KMS-11 (cell line): ENCODE results near the gene WFDC5.

Experiments used
- H2AFZ ChIP-seq: fragments of 200-600 bp; sonication (generic); 2 replicates; pipeline ENCODE4 v1.6.1; 2016; ENCODE audit warnings: antibody characterized with exemption, mixed run types, low read depth
- H3K27ac ChIP-seq: fragments of 200-600 bp; sonication (generic); 2 replicates; pipeline ENCODE4 v1.6.1; 2016; ENCODE audit warnings: mild to moderate bottlenecking, mixed run types
- H3K27me3 ChIP-seq: fragments of 200-600 bp; sonication (generic); 2 replicates; pipeline ENCODE4 v1.6.1; 2017; ENCODE audit warnings: mild to moderate bottlenecking, low read depth, mixed run types, moderate library complexity; ENCODE audit not compliant: insufficient read depth
- H3K36me3 ChIP-seq: fragments of 200-600 bp; sonication (generic); 2 replicates; pipeline ENCODE4 v1.6.1; 2017; ENCODE audit warnings: mild to moderate bottlenecking, mixed run types; ENCODE audit not compliant: insufficient read depth
- H3K4me1 ChIP-seq: fragments of 200-600 bp; sonication (generic); 2 replicates; pipeline ENCODE4 v1.6.1; 2016; ENCODE audit warnings: mild to moderate bottlenecking, low read depth, mixed run types; ENCODE audit not compliant: poor library complexity, severe bottlenecking
- H3K4me2 ChIP-seq: fragments of 200-600 bp; sonication (generic); 2 replicates; pipeline ENCODE4 v1.7.0; 2016; ENCODE audit warnings: mild to moderate bottlenecking, mixed run types
- H3K4me3 ChIP-seq: fragments of 200-600 bp; sonication (generic); IDR thresholded peaks from 2 replicates; pipeline ENCODE4 v1.6.1; 2017; ENCODE audit warnings: low read depth, low read length, mixed read lengths; ENCODE audit not compliant: insufficient read depth
- H3K79me2 ChIP-seq: fragments of 200-600 bp; sonication (generic); 2 replicates; pipeline ENCODE4 v1.6.1; 2016; ENCODE audit warnings: low read depth, mixed run types; ENCODE audit not compliant: insufficient read depth
- H3K9ac ChIP-seq: fragments of 200-600 bp; sonication (generic); 2 replicates; pipeline ENCODE4 v1.6.1; 2016; ENCODE audit warnings: mild to moderate bottlenecking, mixed run types
- H4K20me1 ChIP-seq: fragments of 200-600 bp; sonication (generic); 2 replicates; pipeline ENCODE4 v1.6.1; 2016; ENCODE audit warnings: mild to moderate bottlenecking, mixed run types; ENCODE audit not compliant: insufficient read depth
- TF ChIP-seq, protein P1 (sequence below): fragments of 200-600 bp; sonication (generic); conservative IDR thresholded peaks from 2 replicates; pipeline ENCODE4 v1.6.1; 2017; ENCODE audit warnings: low read depth, mild to moderate bottlenecking, antibody characterized with exemption, low read length, moderate library complexity, mixed read lengths

WFDC5 gene

DNA sequence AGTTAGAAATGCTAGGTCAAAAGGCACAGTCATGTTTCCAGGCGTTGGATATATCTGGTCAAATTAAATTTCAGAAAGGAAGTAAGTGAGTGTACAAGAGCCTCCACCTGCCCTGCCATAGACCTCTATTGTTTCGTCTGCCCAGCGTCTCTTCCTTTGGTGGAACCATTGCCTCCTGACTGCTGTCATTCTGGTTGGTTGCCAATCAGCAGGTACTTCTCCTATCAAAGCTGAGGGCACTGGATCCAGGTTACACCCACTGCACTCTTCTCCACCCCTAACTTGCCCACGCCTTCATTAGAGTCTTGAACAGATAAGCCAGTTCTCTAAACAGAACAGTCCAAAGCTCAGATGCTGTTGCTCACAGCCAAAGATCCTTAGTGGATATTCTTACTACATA, 2.6 kb upstream of the WFDC5 start:
- no peak overlapping the region for H3K27ac ChIP-seq

DNA sequence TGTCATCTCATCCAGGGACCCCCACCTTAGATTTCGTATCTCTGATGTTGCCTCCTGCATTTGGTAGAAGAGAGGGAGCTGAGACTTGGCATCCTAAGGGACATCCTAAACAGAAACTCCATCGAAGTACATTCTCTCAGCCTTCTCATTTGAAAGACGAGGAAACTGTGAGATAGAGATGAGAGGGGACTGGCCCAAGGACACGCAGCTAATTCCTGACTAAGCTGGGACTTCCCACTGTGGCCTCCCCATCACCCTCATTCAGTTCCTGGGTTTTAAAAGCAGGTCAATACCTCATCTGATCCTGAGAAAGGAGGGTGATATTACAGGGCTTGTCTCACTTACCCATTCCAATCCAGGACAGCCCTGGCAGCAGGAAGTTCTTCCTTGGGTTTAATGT, 855 bp upstream of the WFDC5 start:
- no peaks in the 10 kb centered on the region for H3K36me3 ChIP-seq
- H2AFZ ChIP-seq, result no peak overlapping the region
- no peak overlapping the region for H3K4me3 ChIP-seq
- TF ChIP-seq, protein P1, sequence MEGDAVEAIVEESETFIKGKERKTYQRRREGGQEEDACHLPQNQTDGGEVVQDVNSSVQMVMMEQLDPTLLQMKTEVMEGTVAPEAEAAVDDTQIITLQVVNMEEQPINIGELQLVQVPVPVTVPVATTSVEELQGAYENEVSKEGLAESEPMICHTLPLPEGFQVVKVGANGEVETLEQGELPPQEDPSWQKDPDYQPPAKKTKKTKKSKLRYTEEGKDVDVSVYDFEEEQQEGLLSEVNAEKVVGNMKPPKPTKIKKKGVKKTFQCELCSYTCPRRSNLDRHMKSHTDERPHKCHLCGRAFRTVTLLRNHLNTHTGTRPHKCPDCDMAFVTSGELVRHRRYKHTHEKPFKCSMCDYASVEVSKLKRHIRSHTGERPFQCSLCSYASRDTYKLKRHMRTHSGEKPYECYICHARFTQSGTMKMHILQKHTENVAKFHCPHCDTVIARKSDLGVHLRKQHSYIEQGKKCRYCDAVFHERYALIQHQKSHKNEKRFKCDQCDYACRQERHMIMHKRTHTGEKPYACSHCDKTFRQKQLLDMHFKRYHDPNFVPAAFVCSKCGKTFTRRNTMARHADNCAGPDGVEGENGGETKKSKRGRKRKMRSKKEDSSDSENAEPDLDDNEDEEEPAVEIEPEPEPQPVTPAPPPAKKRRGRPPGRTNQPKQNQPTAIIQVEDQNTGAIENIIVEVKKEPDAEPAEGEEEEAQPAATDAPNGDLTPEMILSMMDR, result no peak
- peaks cover 9% of the 10 kb centered on the region for H3K4me1 ChIP-seq
- H3K27ac ChIP-seq, result no peak overlapping the region
- H3K4me2 ChIP-seq, result no peak overlapping the region
- no peaks in the 10 kb centered on the region for H4K20me1 ChIP-seq
- no peaks in the 10 kb centered on the region for H3K27me3 ChIP-seq
- no peak overlapping the region for H3K9ac ChIP-seq
- no peaks in the 10 kb centered on the region for H3K79me2 ChIP-seq

More for the DNA sequence above, 2.6 kb upstream of the WFDC5 start:
- H3K27me3 ChIP-seq, result no peaks in the 10 kb centered on the region
- TF ChIP-seq, protein P1, result no peak
- H2AFZ ChIP-seq, result no peak overlapping the region
- no peaks in the 10 kb centered on the region for H3K36me3 ChIP-seq
- H3K4me3 ChIP-seq, result no peak overlapping the region
- H3K9ac ChIP-seq, result no peak overlapping the region
- H3K4me2 ChIP-seq, result no peak overlapping the region
- H4K20me1 ChIP-seq, result no peaks in the 10 kb centered on the region
- H3K79me2 ChIP-seq, result no peaks in the 10 kb centered on the region
- H3K4me1 ChIP-seq, result peaks cover 9% of the 10 kb centered on the region

- TF ChIP-seq, protein P1, result no peak
- Histone ChIP-seq H3K27ac (no peak overlapping the region), H2AFZ (no peak overlapping the region), H3K4me2 (no peak overlapping the region), H4K20me1 (no peaks in the 10 kb centered on the region), H3K36me3 (no peaks in the 10 kb centered on the region), H3K9ac (no peak overlapping the region), H3K79me2 (no peaks in the 10 kb centered on the region), H3K27me3 (no peaks in the 10 kb centered on the region), H3K4me1 (peaks cover 9% of the 10 kb centered on the region), H3K4me3 (no peak overlapping the region)
Observed at GRCh38 chr20:45115386-45115774, 406 bp upstream of the WFDC5 start.

DNA sequence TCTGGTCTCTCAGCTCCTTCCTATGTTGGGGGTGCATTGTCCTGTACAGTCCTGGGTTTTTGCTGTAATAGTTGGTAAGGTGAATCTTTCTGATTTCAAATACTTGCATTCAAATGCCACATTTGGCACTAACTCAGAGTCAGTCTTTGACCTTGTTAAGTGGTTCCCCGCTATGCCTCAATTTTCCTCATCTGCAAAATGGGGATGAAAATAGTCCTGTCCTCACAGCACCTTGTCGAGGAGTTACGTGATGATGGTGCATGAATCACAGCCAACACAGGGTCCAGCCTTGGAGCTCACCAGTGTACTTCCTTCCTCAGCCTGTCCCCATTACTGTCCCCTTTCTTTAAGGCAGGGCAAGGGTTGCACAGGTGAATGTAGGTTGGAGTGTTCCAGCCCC, 1.1 kb downstream of the WFDC5 start:
- H3K4me3 ChIP-seq, result no peak overlapping the region
- H3K4me2 ChIP-seq, result no peak overlapping the region
- peaks cover 9% of the 10 kb centered on the region for H3K4me1 ChIP-seq
- no peaks in the 10 kb centered on the region for H3K36me3 ChIP-seq
- no peak overlapping the region for H3K9ac ChIP-seq
- no peak overlapping the region for H3K27ac ChIP-seq
- H3K27me3 ChIP-seq, result no peaks in the 10 kb centered on the region
- H3K79me2 ChIP-seq, result no peaks in the 10 kb centered on the region
- no peaks in the 10 kb centered on the region for H4K20me1 ChIP-seq
- no peak overlapping the region for H2AFZ ChIP-seq
- TF ChIP-seq, protein P1, result no peak

- H3K36me3 ChIP-seq, result no peaks in the 10 kb centered on the region
- no peaks in the 10 kb centered on the region for H3K79me2 ChIP-seq
- no peak overlapping the region for H3K4me2 ChIP-seq
- TF ChIP-seq, protein P1, result no peak
- H3K9ac ChIP-seq, result no peak overlapping the region
- H3K27me3 ChIP-seq, result no peaks in the 10 kb centered on the region
- H3K27ac ChIP-seq, result no peak overlapping the region
- no peaks in the 10 kb centered on the region for H4K20me1 ChIP-seq
- H3K4me3 ChIP-seq, result no peak overlapping the region
- H2AFZ ChIP-seq, result no peak overlapping the region
- H3K4me1 ChIP-seq, result peaks cover 9% of the 10 kb centered on the region
Observed at GRCh38 chr20:45112754-45113153, 2.2 kb downstream of the WFDC5 start.
